Medulla oblongata (tissue), 1 donor: ENCODE measurements around the gene NKX2-4.

ENCODE experiments used
- DNase-seq: peaks from one replicate; pipeline ENCODE4 v3.0.0-alpha.2; 2015; ENCODE audit errors: extremely low spot score

Gene NKX2-4

GRCh38 chr20:21360705-21361104, 36.6 kb downstream of the NKX2-4 start:
- no peak for DNase-seq

- no peak for DNase-seq
Observed at GRCh38 chr20:21358737-21359136, 38.6 kb downstream of the NKX2-4 start.

- DNase-seq = no peak
Observed at GRCh38 chr20:21357844-21358243, 39.5 kb downstream of the NKX2-4 start.

- DNase-seq = no peak
Observed at GRCh38 chr20:21356386-21356785, 40.9 kb downstream of the NKX2-4 start.

GRCh38 chr20:21355981-21356380, 41.3 kb downstream of the NKX2-4 start:
- no peak for DNase-seq

GRCh38 chr20:21353236-21353635, 44.1 kb downstream of the NKX2-4 start:
- DNase-seq = no peak

GRCh38 chr20:21352703-21353102, 44.6 kb downstream of the NKX2-4 start:
- no peak for DNase-seq
